HG03442 (cell line): ENCODE results near the gene STAMBPL1.
"Not testable (repeated sequence)": the region's sequence is repeated elsewhere in the genome, so short reads cannot be mapped to it uniquely, and the experiment has no call there.

Source experiments
- ATAC-seq: cut with Tn5 transposase; IDR thresholded peaks from one replicate; pipeline ENCODE4 v1.9.1; 2021; ENCODE audit warnings: mild to moderate bottlenecking, moderate library complexity; ENCODE audit not compliant: unreplicated experiment

Gene STAMBPL1

GRCh38 chr10:88854684-88855083, 25.4 kb upstream of the STAMBPL1 start:
- ATAC-seq, result no peak

GRCh38 chr10:88857831-88858230, 22.2 kb upstream of the STAMBPL1 start:
- ATAC-seq, result no peak

- ATAC-seq, result no peak
These were observed 21.6 kb upstream of the STAMBPL1 start for GRCh38 chr10:88858491-88858890.

GRCh38 chr10:88861036-88861435, 19.0 kb upstream of the STAMBPL1 start:
- no peak for ATAC-seq

- no peak for ATAC-seq
These were observed 14.7 kb upstream of the STAMBPL1 start for GRCh38 chr10:88865281-88865876.

- no peak for ATAC-seq
These were observed 13.6 kb upstream of the STAMBPL1 start for GRCh38 chr10:88866454-88866853.

- no peak for ATAC-seq
These were observed 10.0 kb upstream of the STAMBPL1 start for GRCh38 chr10:88870089-88870488.

GRCh38 chr10:88873757-88874156, 6.3 kb upstream of the STAMBPL1 start:
- no peak for ATAC-seq

- ATAC-seq, result no peak
These were observed 5.8 kb upstream of the STAMBPL1 start for GRCh38 chr10:88874281-88874680.

GRCh38 chr10:88875081-88875480, 5.0 kb upstream of the STAMBPL1 start:
- no peak for ATAC-seq

- no peak for ATAC-seq
These were observed 2.7 kb upstream of the STAMBPL1 start for GRCh38 chr10:88877298-88877697.

- ATAC-seq, result peak; percentile 68
These were observed 434 bp downstream of the STAMBPL1 start for GRCh38 chr10:88880282-88881076.

GRCh38 chr10:88881320-88881719, 1.3 kb downstream of the STAMBPL1 start:
- ATAC-seq, result no peak

GRCh38 chr10:88881922-88882645, 2.0 kb downstream of the STAMBPL1 start:
- ATAC-seq, result no peak

- ATAC-seq, result not testable (repeated sequence)
These were observed 2.8 kb downstream of the STAMBPL1 start for GRCh38 chr10:88882646-88883447.

- ATAC-seq, result no peak
These were observed 3.4 kb downstream of the STAMBPL1 start for GRCh38 chr10:88883448-88883809.

- peak; percentile 61 for ATAC-seq
These were observed 6.5 kb downstream of the STAMBPL1 start for GRCh38 chr10:88886557-88886956.

GRCh38 chr10:88888810-88889445, 8.9 kb downstream of the STAMBPL1 start:
- ATAC-seq, result no peak

- peak; percentile 61 for ATAC-seq
These were observed 9.7 kb downstream of the STAMBPL1 start for GRCh38 chr10:88889559-88890337.
